Astrocyte (in vitro differentiated cells and primary cell): Measurements from ENCODE around the gene DCUN1D5.

Experiments
- CTCF ChIP-seq: IDR thresholded peaks from 2 replicates; pipeline ENCODE4 v1.5.1; 2011; ENCODE audit warnings: low read depth, mild to moderate bottlenecking, inconsistent platforms, low read length, moderate library complexity; ENCODE audit not compliant: insufficient read depth
- EZH2 ChIP-seq: IDR thresholded peaks from 2 replicates; pipeline ENCODE4 v1.6.1; 2012; ENCODE audit warnings: mild to moderate bottlenecking, low read length, inconsistent platforms; ENCODE audit not compliant: insufficient read depth

GRCh38 chr11:103031834-103032233 lies 60.1 kb downstream of the DCUN1D5 start:
- TF ChIP-seq CTCF (no peak), EZH2 (no peak)
